Activated B cell treated with CpG ODN at 0.5 μM for 24 hours (primary cell): Measurements from ENCODE around the gene CASQ2. TPM values are rescaled to one million over a fixed set of nuclear protein-coding genes. Genes with fewer than 3 reads are reported as not detected.

Source experiments
- ATAC-seq: fragments of 200-7000 bp; cut with Tn5 transposase; one replicate; pipeline ENCODE4 v1.10.0; 2021; ENCODE audit warnings: low read depth, mild to moderate bottlenecking, moderate library complexity
- CTCF ChIA-PET: fragments of 350-600 bp; sonication (Branson Sonifier 250); formaldehyde crosslinking; loops from one replicate; lab custom pipeline; 2021; ENCODE audit warnings: antibody characterized with exemption; lab: Charles Lee
- POLR2A ChIA-PET: fragments of 350-600 bp; sonication (Branson Sonifier 250); formaldehyde crosslinking; loops from one replicate; lab custom pipeline; 2021; ENCODE audit warnings: antibody characterized with exemption; lab: Charles Lee
- DNase-seq: peaks from one replicate; pipeline ENCODE4 v3.0.0; 2022
- H3K27ac Mint-ChIP-seq: one replicate; pipeline ENCODE4 v1.8.0; 2020; ENCODE audit warnings: mixed read lengths
- H3K27me3 Mint-ChIP-seq: one replicate; pipeline ENCODE4 v1.8.0; 2021; ENCODE audit warnings: mixed read lengths
- H3K36me3 Mint-ChIP-seq: one replicate; pipeline ENCODE4 v1.8.0; 2021; ENCODE audit warnings: low read depth, mixed read lengths
- H3K4me1 Mint-ChIP-seq: one replicate; pipeline ENCODE4 v1.8.0; 2021; ENCODE audit warnings: mixed read lengths
- H3K4me3 Mint-ChIP-seq: one replicate; pipeline ENCODE4 v1.8.0; 2020; ENCODE audit warnings: mild to moderate bottlenecking, mixed read lengths
- H3K9me3 Mint-ChIP-seq: one replicate; pipeline ENCODE4 v1.8.0; 2020; ENCODE audit warnings: mixed read lengths
- CTCF ChIP-seq: fragments of 200-600 bp; IDR thresholded peaks from one replicate; pipeline ENCODE4 v1.8.0; 2022; ENCODE audit warnings: antibody characterized with exemption, mild to moderate bottlenecking
- intact Hi-C: fragments of 100-400 bp; cut with micrococcal nuclease; formaldehyde crosslinking; loops from one replicate; pipeline ENCODE4 v1.15.1; 2024
- total RNA-seq: library from RNA; stranded (reverse); gene quantifications from 2 replicates; pipeline ENCODE4 v1.2.3, GENCODE V29; 2022

Gene CASQ2
- total RNA-seq, 1 donor from 2014 or later = not detected

- ChIA-PET POLR2A (no interaction called here), CTCF (no interaction called here)
- Mint-ChIP-seq H3K27me3 (peaks cover 7% of the 10 kb centered on the region), H3K36me3 (no peaks in the 10 kb centered on the region), H3K27ac (no peak overlapping the region), H3K4me3 (no peak overlapping the region), H3K9me3 (peaks cover 8% of the 10 kb centered on the region), H3K4me1 (no peaks in the 10 kb centered on the region)
- DNase-seq (no peak), ATAC-seq (no peak)
- intact Hi-C loops = no loop called here
- TF ChIP-seq CTCF = no peak
Measured at GRCh38 chr1:115761601-115762302, 6.8 kb downstream of the CASQ2 start.

GRCh38 chr1:115757856-115758255, 10.7 kb downstream of the CASQ2 start:
- Mint-ChIP-seq H3K9me3 (peaks cover 8% of the 10 kb centered on the region), H3K27ac (no peak overlapping the region), H3K4me1 (no peaks in the 10 kb centered on the region), H3K4me3 (no peak overlapping the region), H3K27me3 (peaks cover 7% of the 10 kb centered on the region), H3K36me3 (no peaks in the 10 kb centered on the region)
- TF ChIP-seq CTCF = no peak
- ChIA-PET POLR2A (no interaction called here), CTCF (no interaction called here)
- no peak for DNase-seq
- intact Hi-C loops = no loop called here
- no peak for ATAC-seq

GRCh38 chr1:115757326-115757725, 11.2 kb downstream of the CASQ2 start:
- Mint-ChIP-seq H3K4me3 (no peak overlapping the region), H3K27ac (no peak overlapping the region), H3K4me1 (no peaks in the 10 kb centered on the region), H3K27me3 (peaks cover 7% of the 10 kb centered on the region), H3K9me3 (peaks cover 8% of the 10 kb centered on the region), H3K36me3 (no peaks in the 10 kb centered on the region)
- CTCF ChIA-PET = no interaction called here
- no peak for DNase-seq
- intact Hi-C loops = no loop called here
- ATAC-seq = no peak
- no peak for TF ChIP-seq CTCF
- POLR2A ChIA-PET = no interaction called here

- Mint-ChIP-seq H3K36me3 (no peaks in the 10 kb centered on the region), H3K27me3 (peaks cover 9% of the 10 kb centered on the region), H3K4me3 (no peak overlapping the region), H3K4me1 (no peaks in the 10 kb centered on the region), H3K27ac (no peak overlapping the region), H3K9me3 (peaks cover 8% of the 10 kb centered on the region)
- ChIA-PET CTCF (no interaction called here), POLR2A (no interaction called here)
- TF ChIP-seq CTCF = no peak
- no peak for DNase-seq
- no peak for ATAC-seq
- intact Hi-C loops = no loop called here
Measured at GRCh38 chr1:115755456-115756370, 12.8 kb downstream of the CASQ2 start.

GRCh38 chr1:115753830-115754229, 14.7 kb downstream of the CASQ2 start:
- CTCF ChIA-PET = no interaction called here
- TF ChIP-seq CTCF = no peak
- Mint-ChIP-seq H3K27ac (no peak overlapping the region), H3K4me1 (no peaks in the 10 kb centered on the region), H3K9me3 (no peaks in the 10 kb centered on the region), H3K36me3 (no peaks in the 10 kb centered on the region), H3K4me3 (no peak overlapping the region), H3K27me3 (peaks cover 13% of the 10 kb centered on the region)
- intact Hi-C loops = no loop called here
- DNase-seq (no peak), ATAC-seq (no peak)
- POLR2A ChIA-PET = no interaction called here
